Activated T-cell treated with anti-CD3 and anti-CD28 coated beads, Interleukin-2, amount 50 U/mL, for 72 hours (primary cell): ENCODE results near the gene SMARCA1. TPM values are rescaled to one million over a fixed set of nuclear protein-coding genes. Genes with fewer than 3 reads are reported as not detected.

ENCODE experiments used
- ATAC-seq, 2 donors: fragments of 150-1000 bp; cut with Tn5 transposase; replicated peaks in 1 of 2; 2 replicates each; pipeline ENCODE4 v1.10.0; 2021; ENCODE audit warnings: moderate library complexity in 2 of 2, mild to moderate bottlenecking in 1 of 2
- DNase-seq, 2 donors: peaks; one replicate each; pipeline ENCODE4 v3.0.0; 2021 to 2022; ENCODE audit warnings: mixed read lengths in 1 of 2
- H3K27ac Mint-ChIP-seq: one replicate; pipeline ENCODE4 v1.8.0; 2022; ENCODE audit warnings: mild to moderate bottlenecking, moderate library complexity, mixed read lengths
- H3K27me3 Mint-ChIP-seq: one replicate; pipeline ENCODE4 v1.8.0; 2022; ENCODE audit warnings: low read depth, mixed read lengths
- H3K36me3 Mint-ChIP-seq, 2 donors: one replicate each; pipeline ENCODE4 v1.8.0; 2022; ENCODE audit warnings: mixed read lengths in 2 of 2, mild to moderate bottlenecking in 1 of 2; ENCODE audit not compliant: insufficient read depth in 2 of 2
- H3K4me1 Mint-ChIP-seq: one replicate; pipeline ENCODE4 v1.8.0; 2022; ENCODE audit warnings: low read depth, mixed read lengths
- H3K4me3 Mint-ChIP-seq, 2 donors: one replicate each; pipeline ENCODE4 v1.8.0; 2022; ENCODE audit warnings: mild to moderate bottlenecking in 2 of 2, mixed read lengths in 2 of 2, moderate library complexity in 2 of 2
- H3K9me3 Mint-ChIP-seq, 2 donors: one replicate each; pipeline ENCODE4 v1.8.0; 2022; ENCODE audit warnings: mixed read lengths in 2 of 2
- total RNA-seq, 2 donors: library from RNA; stranded (reverse); gene quantifications; one replicate each; pipeline ENCODE4 v1.2.3, GENCODE V29; 2022

The SMARCA1 gene
- total RNA-seq, 2 donors from 2014 or later: 0.36 to 0.44 TPM

DNA sequence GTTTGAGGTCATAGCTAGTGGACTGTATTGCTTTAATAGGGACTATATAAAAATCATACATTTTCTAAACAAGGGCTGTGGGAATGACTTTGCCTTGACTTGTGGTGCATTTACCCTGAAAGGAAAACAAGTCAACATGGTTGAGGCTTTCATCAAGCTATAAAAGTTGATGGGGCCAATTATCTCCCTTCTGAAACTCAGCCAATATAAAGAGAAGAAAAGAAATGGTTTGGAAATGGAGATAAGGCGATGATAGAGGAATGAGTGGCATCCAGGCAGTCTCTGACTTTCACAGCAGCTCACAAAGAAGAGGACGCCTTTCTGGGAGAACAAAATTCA is 118.7 kb downstream of the SMARCA1 start:
- H3K27me3 Mint-ChIP-seq: peaks cover 8% of the 10 kb centered on the region
- no peaks in the 10 kb centered on the region for H3K36me3 Mint-ChIP-seq
- no peaks in the 10 kb centered on the region for H3K9me3 Mint-ChIP-seq
- no peak overlapping the region for H3K4me3 Mint-ChIP-seq
- no peak overlapping the region for H3K27ac Mint-ChIP-seq
- ATAC-seq (no peak), DNase-seq (no peak)
- no peaks in the 10 kb centered on the region for H3K4me1 Mint-ChIP-seq

DNA sequence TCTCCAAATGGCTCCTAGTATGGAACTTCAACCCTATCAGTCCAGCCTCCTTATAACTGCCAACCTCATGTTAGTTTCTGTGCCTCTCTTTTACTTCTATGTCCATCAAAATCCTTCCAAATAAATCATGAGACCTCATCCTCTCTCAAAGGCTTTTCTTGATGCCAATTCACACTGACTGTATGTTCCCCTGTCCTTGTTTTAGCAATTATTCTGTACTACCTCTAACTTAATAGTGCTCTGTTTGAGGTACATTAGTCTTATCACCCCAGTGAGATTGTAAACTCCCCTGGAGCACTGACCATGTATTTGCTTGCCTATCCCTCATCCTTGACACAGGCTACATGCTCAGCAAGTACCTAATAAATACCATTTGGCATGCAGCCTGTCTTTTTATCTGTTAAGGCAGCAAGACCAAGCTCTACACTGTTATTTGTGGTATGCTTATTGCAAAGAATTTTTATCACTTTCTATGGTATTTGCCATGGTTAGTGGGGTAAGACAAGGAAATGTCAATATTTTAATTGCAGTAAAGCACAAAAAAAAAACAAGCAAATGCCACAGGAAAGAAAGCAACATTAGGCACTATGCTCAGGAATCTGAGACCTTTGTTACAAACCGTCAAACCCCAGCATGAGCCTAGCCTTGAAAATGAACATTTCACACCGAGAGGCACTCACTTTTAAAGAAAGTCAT is 119.2 kb downstream of the SMARCA1 start:
- Mint-ChIP-seq H3K27me3 (peaks cover 5% of the 10 kb centered on the region), H3K9me3 (no peaks in the 10 kb centered on the region), H3K4me1 (no peaks in the 10 kb centered on the region), H3K4me3 (no peak overlapping the region), H3K36me3 (no peaks in the 10 kb centered on the region), H3K27ac (peak overlapping the region; percentile 15)
- ATAC-seq: no peak
- DNase-seq: no peak

Other genes with a start within 250 kb of the SMARCA1 start
- gene OCRL, start 16.8 kb upstream of the SMARCA1 start, total RNA-seq: 1 to 10 TPM; 3.1 to 4.7 TPM
- gene APLN, start 131.5 kb upstream of the SMARCA1 start, total RNA-seq: under 1 TPM; 0.14 to 0.23 TPM
- gene XPNPEP2, start 215.5 kb upstream of the SMARCA1 start, total RNA-seq: under 1 TPM; 0.24 to 0.42 TPM